Dermis lymphatic vessel endothelial cell (primary cell): ENCODE measurements around the gene MROH7. TPM values are rescaled to one million over a fixed set of nuclear protein-coding genes. Genes with fewer than 3 reads are reported as not detected.

ENCODE experiments used
- total RNA-seq: library from RNA; depleted of rRNA; stranded (reverse); fragments of >200 nt; gene quantifications from 2 replicates; pipeline ENCODE4 v1.2.1, GENCODE V29; 2014

MROH7 gene
- total RNA-seq: under 0.01 and 0.09 TPM in 2 replicates

DNA sequence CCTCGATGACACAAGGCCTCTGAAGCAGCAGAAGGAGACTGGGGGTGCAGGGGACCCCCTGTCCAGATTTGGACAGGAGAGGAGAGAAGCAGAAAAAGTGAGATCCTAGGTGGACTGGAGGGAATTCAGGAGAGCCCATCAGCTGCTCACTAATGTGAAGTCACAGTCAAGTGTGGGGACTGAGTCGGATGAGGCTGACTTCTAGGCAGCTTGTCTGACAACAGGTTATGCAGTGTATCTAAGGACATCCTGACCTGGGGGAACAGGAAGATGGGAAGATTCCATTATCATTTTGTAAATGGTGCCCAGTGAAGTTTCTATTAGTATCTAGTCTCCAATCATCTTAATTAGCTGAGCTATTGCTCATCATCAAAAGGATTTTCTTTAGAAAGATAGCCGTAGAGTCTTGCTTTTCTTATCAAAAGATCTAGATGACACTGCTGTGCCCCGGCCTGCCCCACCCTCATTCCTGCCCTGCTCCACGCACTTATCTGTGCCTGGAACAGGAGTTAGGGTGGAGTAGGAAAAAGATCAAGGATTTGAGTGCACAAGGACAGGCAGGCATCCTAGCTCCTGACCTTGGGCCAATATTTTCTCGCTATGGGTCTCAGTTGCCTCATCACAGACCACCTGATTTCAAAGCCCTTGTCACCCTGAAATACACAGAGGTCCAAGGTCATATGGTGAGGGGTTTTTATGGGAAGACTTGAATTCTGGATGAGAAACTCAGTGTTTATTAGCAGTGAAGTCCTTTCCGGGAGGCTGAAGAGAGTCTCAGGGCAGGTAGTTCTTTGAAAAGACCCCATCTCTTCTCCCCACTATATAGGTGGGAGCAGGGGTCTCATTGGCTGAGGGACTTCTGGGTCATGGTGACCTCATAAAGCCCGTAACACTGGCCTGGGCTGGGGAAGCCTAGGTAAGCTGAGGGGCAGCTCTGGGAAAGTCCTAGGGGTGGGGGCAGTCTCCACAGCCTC lies at the start of gene MROH7:
MROH7 (plus strand) TSS at position 924 of the 974 bp plus-strand sequence. CDS start 11,141 bp downstream, outside the sequence.

DNA sequence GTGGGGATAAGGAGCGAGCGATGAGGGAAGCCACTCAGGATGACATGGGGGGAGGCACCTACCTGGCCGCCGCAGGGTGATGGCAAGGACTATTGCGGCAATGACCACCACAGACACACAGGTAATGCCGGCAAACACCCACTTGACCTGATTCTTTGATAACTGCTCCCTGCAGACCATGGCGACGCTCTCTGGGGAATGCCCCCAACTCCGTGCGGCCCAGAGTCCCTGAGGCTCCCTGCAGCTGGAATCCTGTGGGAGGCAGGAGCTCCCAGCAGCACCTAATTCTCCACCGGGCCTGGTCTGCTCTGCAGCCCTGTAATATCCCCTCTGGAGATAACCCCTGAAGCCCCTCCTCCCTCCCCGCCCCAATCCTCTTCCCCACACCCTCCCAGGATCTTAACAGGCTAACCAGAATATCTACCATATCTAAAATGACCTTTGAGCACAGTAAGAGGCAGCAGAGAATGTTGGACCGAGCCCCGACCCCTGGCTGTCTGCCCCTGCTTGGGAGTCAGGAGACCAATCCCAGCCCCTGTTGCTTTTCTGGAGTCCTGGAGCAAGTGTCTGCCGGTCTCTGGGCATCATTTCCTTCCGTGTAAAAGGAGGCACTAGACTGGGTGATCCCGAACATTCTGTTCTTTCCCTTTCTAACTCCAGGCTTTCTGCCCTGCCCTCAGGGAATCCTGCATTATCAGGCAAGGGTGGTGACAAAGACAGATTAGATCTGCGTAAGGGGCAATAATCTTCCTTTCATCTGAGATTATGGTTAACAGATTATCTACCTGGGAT lies 18.2 kb upstream of the MROH7 start, which contains the start of gene FAM151A:
FAM151A (minus strand) TSS at position 310 of the 792 bp plus-strand sequence; CDS start at position 180, 130 bp downstream.

DNA sequence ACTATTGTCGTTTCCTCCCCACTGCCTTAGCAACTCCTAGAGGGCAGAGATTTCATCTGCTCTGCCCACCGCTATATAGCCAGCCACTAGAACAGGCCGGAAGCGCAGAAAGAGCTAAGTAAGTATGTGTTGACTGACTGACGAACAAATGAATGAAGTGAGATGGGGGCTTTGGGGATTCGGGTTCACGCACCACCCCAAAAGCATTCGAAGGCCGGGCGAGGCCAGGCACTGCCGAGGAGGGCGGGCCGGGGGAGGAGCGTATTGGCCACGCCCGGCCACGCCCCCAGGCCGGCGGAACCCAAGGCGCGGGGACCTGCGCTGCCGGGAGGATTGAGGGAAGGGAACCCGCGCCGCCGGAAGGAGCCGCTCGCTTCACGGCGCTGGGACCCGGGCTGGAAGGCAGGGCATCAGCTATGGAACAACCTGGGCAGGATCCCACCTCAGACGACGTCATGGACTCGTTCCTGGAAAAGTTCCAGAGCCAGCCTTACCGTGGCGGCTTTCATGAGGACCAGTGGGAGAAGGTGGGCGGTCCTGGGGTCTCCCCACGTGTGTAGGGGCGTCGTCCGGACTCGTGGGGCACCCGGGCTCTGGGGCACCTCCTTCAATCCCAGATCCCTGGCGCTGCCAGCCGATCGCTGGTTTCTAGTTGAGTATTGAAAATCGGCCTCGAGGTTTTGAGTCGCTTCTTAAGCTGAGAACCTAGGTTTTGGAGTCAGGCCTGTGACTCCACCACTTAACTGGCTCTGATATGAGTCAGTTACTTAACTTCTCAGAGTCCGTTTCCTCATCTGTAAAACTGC lies 74.1 kb downstream of the MROH7 start, which contains the start of gene TTC4:
TTC4 (plus strand) TSS at position 369 of the 806 bp plus-strand sequence; CDS start at position 417, 48 bp downstream.

Other genes with a start within 250 kb of the MROH7 start
- 13.1 and 18.1 TPM in 2 replicates for gene SSBP3, start 235.4 kb upstream of the MROH7 start, total RNA-seq
- 2.6 and 5.2 TPM in 2 replicates for gene ACOT11, start 93.6 kb upstream of the MROH7 start, total RNA-seq
- not detected in 2 replicates for gene FAM151A, start 18.3 kb upstream of the MROH7 start, total RNA-seq
- 11.8 and 15.0 TPM in 2 replicates for gene TTC4, start 74.1 kb downstream of the MROH7 start, total RNA-seq
- 3.3 and 4.0 TPM in 2 replicates for gene PARS2, start 122.7 kb downstream of the MROH7 start, total RNA-seq
- under 0.01 and 0.09 TPM in 2 replicates for gene TTC22, start 159.5 kb downstream of the MROH7 start, total RNA-seq
- gene DHCR24, start 245.4 kb downstream of the MROH7 start, total RNA-seq: 33.3 and 37.3 TPM in 2 replicates